ENCODE results near the gene CLK4.

GRCh38 chr5:178672630-178673029, 45.8 kb upstream of the CLK4 start:
- TF ChIP-seq, protein P1, sequence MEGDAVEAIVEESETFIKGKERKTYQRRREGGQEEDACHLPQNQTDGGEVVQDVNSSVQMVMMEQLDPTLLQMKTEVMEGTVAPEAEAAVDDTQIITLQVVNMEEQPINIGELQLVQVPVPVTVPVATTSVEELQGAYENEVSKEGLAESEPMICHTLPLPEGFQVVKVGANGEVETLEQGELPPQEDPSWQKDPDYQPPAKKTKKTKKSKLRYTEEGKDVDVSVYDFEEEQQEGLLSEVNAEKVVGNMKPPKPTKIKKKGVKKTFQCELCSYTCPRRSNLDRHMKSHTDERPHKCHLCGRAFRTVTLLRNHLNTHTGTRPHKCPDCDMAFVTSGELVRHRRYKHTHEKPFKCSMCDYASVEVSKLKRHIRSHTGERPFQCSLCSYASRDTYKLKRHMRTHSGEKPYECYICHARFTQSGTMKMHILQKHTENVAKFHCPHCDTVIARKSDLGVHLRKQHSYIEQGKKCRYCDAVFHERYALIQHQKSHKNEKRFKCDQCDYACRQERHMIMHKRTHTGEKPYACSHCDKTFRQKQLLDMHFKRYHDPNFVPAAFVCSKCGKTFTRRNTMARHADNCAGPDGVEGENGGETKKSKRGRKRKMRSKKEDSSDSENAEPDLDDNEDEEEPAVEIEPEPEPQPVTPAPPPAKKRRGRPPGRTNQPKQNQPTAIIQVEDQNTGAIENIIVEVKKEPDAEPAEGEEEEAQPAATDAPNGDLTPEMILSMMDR (IDR thresholded peaks at IDR 0.05): no peak
- no peak for TF ChIP-seq POLR2A (IDR thresholded peaks at IDR 0.05)
- TF ChIP-seq EP300 (IDR thresholded peaks at IDR 0.05): no peak

Measured in tibial nerve (tissue), 4 donors.